Left hindlimb (tissue), 1 donor: ENCODE data around the gene CSTPP1.
A peak's percentile ranks its signal among the peaks of the same experiment; 100 is the strongest.

Experiments
- DNase-seq: peaks from one replicate; pipeline ENCODE4 v3.0.0-alpha.2; 2018

CSTPP1 gene, protein sequence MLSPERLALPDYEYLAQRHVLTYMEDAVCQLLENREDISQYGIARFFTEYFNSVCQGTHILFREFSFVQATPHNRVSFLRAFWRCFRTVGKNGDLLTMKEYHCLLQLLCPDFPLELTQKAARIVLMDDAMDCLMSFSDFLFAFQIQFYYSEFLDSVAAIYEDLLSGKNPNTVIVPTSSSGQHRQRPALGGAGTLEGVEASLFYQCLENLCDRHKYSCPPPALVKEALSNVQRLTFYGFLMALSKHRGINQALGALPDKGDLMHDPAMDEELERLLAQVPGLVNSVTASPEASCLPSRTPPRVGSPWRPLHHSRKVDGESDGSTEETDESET

DNA sequence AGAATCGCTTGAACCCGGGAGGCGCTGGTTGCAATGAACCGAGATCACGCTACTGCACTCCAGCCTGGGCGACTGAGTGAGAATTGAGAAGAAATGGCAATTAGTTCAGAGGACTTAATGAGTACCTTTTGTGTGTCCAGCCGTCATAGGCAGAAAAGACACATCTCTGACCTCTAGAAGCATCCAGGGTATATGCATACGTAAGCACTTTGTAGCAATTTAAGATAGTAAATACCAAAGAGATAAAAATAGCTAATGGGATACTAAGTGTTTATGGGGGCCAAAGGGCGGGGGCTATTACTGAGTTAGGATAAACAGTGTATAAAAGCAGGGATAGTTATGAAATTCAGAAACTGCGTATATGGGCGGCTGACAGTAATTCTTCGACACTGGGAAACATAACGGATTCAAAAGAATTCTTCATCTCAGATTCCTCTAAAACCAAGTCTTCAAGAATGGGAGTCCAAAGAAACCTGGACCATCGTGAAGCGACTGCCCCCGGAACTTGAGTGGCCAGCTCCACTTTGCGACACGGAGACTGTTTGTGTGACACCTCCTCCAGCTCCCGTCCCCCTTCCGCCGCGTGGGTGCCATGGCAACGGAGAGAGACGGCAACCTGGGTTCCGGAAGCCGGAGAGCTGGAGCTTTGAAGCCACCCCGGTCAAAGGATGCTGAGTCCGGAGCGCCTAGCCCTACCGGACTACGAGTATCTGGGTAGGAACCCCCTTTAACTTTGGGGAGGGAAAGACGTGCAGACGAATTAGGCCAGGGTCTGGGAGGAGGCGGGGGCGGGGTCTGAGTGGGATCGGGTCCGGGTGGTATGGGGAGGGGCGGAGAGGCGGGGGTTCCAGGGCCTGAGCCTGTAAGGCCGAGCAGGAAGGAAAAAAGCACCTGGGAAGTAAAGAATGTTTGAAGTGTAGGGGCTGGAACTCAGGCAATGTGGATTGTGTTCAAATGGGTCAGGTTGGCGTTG, at the start of gene CSTPP1:
Gene CSTPP1 (plus strand): TSS at position 624 of the 973 bp plus-strand sequence. CDS start 45 bp downstream, at position 669.
- peak; percentile 93 for DNase-seq

DNA sequence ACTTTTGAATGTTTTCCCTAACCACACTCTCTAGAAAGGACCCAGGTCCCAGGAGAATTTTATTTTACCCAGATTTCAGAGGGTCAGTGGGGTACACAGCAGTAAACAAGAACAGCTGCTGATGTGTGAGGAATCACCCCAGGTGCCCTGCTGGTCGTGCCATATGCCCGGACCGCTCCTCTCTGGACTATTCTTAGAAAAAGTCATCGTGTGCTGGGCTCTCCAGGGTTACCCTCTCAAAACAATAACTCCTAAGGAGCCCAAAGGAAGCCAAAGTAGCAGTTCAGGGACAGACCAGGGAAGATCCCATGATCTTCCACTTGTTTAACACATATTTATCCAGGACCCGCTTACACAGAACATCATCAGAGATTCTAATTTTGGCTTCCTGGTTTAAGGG, 47.9 kb upstream of the CSTPP1 start:
- DNase-seq = no peak

DNA sequence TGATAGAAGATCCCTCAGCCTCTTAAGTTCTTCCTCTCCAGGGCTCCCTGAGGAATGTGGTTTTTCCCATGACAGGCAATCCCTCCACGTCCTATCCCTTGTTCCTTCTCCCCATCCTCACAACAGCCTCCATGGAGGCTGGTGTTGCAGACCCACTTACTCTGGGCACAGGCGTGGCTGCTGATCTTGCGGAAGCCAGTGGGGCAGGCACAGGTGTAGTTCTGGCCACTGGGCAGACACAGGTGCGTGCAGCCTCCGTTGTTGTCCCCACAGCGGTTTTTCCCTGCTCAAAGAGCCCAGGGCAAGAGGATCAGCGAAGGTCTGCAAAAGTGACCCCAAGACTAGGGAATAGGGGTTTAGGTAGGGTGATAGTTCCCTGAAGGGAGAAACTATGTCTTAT, 47.3 kb upstream of the CSTPP1 start:
- DNase-seq = no peak

DNA sequence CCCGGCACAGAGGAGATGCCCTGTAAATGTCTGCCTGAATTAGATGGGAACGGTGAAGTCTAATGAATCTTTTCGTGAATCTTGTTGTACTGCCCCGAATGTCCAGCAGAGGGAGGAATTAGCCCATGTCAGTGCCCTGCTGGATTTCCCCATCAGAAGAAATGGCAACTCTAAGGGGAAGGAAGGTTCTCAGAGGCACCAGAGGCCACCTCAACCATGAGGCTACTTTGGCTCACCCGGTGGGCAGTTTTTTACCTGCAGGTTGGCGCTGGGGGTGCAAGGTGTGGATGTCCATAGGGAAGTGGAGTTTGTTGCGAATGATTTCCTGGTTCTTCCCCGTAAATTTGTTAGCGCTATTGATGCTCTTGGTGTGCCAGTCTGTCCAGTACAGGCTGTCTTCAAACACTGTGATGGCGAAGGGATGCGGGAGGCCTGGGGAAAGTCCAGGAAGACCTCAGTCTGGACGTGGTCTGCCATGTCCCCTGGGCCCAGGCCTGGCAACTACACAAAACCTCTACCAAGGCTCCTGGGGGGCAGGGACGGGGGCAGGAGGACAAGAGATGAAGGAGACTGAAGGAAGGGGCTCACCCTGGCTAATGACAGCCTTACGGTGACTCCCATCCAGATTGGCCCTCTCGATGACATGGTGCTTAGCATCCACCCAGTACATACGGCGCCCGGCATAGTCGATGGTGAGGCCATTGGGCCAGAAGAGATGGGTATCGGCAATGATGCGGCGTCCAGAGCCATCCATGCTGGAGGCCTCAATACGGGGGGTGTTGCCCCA, 46.7 kb upstream of the CSTPP1 start:
- peak; percentile 63 for DNase-seq

DNA sequence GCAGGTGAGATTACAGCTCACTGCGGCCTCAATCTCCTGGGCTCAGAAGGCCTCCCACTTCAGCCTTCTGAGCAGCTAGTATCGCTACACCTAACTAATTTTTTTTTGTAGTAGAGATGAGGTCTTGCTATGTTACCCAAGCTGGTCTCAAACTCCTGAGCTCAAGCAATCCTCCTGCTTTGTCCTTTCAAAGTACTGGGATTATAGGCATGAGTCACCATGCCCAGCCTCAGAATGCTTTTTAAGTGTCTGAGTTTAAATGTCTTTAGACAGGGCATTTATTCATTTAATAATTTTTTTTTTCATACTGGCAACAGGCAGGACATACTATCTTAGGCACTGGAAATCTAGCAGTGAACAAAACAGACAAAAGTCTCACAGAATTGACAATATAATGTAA, 45.9 kb upstream of the CSTPP1 start:
- no peak for DNase-seq

DNA sequence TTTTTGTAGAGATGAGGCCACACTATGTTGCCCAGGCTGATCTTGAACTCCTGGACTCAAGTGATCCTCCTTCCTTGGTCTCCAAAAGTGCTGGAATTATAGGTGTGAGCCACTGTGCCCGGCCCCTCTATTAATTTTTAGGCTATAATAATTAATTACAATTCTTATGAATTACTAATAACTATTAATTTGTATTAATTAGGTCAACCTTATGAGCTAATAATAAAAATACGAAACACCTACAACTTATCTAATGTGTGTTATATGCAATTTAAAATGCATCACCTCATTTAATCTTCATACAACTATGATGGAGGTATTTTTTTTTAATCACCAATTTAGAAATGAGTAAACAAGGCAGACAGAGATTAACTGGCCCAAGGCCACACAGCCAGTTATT, 44.5 kb upstream of the CSTPP1 start:
- DNase-seq = no peak

DNA sequence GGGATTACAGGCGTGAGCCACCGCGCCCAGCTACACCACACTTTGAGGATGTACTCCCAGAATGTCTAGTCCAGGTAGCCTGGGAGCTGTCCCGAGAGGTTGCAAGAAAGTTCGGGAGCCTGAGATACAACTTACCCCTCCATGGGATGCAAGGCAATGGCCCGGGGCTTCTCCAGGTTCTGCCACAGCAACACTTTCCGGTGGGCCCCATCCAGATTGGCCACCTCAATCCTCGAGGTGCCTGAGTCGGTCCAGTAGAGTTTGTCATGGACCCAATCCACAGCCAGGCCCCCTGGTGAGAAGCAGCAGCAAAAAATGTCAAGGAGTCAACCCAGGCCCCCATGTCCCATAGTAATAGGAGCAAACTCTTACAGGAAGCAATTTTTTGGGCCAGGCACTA, 43.7 kb upstream of the CSTPP1 start:
- DNase-seq = no peak

DNA sequence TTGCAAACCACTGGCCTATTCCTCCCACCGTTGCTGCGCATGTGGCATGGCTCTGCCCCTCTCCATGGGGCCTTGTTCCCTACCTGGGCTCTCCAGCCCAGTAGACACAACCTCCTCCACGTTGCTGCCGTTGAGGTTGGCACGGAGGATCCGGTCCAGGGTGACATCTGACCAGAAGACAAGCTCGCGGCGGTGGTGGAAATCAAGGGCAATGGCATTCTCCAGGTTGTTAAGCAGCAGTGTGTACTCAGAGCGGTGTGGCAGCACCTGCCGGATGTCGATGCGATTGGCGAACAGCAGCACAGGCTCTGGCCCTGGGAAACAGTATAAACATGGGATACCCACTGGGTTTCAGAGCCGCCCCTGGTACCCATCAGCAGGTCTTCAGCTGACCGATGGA, 42.1 kb upstream of the CSTPP1 start:
- no peak for DNase-seq

DNA sequence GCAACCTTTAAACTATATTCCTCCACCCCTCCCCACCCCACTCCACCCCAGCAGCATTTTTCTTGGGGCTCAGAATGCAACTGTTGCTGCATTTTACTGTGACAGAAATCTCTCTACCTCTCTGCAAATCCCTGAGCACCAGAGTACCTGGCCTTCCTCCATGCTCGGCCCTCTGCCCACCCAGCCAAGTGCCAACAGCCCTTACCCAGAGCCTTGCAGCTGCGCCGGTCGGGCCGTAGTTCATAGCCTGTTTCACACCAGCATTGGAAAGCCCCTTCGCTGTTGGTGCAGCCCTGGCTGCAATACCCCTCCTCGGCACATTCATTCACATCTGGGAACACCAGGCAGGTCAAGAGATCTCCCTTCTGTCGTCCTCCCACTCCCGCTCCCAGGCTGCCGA, 41.6 kb upstream of the CSTPP1 start:
- no peak for DNase-seq

DNA sequence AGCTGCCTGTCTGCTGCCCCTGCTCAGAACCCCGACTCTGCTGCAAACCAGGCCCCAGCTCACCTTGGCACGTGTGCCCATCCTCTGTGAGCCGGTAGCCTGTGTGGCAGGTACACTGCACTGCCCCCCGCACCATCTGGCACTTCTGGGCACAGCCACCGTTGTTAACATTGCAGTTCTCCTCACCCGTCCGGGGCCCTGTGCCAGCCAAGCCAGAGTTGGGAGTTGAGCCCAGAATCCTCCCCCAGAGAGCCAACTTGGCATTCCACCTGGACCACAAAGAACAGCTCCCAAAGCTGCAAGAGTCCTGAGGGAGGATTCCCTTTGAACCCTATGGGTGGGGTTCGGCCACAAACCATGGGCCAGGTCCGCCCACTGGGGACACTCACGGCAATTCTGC, 40.7 kb upstream of the CSTPP1 start:
- no peak for DNase-seq

DNA sequence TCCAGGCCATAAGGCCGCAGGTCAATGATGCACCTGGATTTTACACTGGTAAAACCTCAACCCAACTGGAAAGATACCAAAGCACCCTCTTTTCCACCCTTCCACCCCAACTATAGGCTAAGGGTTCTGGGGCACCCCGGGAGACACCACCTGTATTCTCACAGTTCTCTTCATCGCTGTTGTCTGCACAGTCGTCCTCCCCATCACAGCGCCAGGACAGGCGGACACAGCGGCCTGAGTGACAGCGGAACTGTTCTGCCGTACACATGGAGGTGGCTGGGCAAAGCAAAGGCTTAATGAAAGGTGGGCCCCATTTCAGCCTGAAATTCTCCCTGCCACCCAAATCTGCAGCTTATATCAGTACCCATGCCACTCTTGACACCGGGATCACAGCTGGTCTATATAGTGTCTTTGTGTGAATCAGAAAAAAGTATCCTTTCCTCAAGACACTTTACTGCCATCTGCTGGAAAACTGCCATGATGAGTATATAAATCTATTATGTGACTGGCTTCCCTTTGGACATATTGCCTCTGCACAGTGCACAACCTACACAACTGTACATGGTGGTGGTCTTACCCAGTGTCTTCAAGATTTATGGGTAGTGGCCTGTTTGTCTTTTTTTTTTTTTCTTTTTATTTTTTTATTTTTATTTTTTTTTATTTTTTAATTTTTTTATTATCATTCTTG, 39.7 kb upstream of the CSTPP1 start:
- no peak for DNase-seq

DNA sequence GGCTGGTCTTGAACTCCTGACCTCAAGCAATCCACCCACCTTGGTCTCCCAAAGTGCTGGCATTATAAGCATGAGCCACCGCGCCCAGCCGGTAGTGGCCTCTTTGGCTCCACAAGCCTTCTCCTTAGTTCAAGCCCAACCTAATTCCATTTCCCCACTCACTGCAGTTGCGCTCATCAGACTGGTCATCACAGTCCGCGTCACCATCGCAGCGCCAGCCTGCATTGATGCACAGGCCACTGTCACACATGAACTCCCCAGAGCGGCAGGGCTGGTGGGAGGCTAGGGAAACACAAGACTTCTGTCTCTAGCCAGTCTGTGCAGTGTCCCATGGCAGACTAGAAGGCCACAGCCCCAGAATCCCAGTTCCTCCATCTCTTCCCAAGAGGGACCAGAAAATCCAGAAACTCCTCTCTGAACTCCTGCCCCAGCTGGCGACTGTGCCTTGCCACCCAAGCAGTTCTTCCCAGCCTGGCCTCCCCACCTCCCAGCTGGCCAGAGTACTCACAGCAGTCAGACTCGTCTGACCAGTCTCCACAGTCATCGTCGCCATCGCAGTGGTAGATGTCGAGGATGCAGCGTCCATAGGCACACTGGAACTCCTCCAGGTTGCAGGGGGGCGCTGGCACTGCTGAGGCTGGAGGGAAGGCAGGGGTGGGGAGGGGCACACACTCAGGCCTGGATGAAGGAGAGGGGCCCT, 38.0 kb upstream of the CSTPP1 start:
- no peak for DNase-seq

DNA sequence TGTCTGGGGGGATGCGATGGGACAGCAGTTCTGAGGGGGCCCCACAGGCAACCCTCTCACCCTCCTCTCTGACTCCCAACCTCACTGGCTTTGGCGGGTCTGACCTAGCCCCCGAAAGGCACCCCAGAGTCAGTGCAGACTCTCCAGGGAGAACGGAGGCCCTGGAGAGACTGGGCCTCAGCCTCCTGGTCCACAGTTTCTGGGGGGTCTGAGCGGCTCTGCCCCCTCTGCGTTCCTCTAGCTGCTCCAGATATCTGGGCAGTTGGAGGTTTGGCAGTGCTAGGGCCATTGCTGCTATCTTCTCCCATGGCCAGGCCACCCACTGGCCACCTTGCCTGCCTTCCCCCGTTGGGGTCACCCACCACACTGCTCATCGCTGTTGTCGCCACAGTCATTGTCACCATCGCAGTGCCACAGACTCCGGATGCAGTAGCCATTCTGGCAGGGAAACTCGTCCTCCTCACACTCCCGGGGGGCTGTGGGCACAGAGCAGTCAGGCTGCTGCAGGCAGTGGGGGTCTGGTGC, 37.0 kb upstream of the CSTPP1 start:
- DNase-seq = no peak

DNA sequence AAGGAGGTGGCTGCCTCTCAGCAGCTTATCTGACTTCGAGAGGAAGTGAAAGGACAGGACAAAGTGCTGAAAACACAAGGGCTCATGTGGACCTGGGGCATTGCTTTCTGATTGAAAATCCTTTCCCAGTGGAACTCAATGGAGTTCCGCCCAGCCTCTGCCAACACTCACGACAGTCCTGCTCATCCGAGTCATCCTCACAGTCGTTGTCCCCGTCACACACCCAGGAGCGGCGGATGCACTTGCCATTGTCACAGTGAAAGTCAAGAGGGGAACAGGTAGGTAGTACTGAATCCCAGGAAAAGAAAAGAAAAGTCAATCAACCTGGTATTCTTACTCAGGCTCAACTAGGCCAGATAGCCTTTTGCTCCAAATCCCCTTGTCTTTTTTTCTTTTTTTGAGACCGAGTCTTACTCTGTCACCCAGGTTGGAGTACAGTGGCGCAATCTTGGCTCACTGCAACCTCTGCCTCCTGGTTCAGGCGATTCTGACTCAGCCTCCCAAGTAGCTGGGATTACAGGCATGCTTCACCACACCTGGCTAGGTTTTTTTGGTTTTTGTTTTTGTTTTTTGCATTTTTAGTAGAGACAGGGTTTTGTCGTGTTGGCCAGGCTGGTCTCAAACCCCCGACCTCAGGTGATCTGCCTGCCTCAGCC, 36.3 kb upstream of the CSTPP1 start:
- no peak for DNase-seq

DNA sequence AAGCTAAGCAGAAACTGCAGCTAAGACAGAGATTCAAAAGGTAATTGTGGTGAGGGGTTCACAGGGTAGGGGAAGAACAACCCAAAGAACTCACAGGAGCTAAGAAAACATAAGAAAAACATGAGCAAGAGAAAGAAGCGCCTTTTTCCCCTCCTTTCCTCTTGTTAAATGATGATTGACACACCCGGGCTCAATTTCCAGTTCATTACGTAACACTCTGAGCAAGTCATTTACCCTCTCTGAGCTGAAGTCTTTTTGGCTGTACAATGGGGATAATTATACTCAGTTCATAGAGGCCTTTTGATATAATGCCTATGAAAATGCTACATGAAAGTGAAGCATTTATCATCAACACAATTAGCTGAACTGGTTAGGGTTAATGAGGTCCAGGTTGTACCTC, 35.4 kb upstream of the CSTPP1 start:
- no peak for DNase-seq

DNA sequence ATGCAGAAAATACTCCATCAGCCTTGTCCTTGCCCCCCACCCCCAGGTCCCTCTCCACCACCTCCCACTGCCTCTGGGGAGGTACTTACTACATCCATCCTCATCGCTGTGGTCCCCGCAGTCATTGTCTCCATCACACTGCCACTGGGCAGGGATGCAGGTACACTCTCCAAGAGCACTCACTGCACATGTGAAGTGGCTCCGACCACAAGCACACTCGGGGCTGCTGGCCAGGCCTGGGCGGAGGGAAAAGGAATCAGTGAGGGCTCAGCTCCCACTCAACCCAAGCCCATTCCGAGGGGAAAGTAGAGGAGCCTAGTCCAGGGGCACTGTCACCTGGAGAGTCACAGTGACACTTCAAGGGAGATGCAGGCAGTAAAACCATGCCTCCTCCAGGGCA, 33.9 kb upstream of the CSTPP1 start:
- no peak for DNase-seq

DNA sequence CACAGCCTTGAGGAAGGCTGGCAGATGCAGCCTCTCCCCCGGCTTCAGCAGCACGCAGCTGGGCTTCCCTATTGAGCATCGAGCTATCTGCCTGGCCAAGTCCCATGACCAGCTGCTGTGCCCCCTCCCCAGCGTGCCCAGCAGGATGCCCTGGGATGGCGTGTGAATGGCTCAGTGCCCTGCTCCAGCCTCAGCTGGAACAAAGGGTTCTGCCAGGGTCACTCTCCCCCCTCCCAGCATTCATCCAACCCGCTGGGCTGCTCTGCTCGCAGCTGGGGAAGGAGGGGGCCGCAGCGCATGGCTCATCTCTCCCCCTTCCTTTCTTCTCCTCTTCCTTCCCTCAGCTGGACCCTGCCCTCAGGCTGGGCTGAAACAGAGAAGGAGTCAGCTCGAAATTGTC, 32.7 kb upstream of the CSTPP1 start:
- peak; percentile 78 for DNase-seq

DNA sequence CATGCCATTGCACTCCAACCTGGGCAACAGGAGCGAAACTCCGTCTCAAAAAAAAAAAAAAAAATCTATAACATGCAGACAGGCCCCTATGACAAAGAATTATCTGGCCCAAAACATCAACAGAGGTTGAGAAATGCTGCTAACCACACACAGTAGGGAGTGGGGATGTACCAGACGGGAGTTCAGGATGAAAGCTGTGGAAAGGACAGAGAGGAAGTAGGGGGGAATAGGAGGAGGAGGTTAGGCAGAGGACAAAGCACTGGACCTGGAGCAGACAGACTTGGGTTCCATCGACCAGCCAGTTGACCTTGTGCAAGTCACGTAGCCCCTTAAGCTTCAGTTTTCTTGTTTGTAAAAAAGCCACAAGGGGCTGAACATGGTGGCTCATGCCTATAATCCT, 30.8 kb upstream of the CSTPP1 start:
- DNase-seq = no peak

DNA sequence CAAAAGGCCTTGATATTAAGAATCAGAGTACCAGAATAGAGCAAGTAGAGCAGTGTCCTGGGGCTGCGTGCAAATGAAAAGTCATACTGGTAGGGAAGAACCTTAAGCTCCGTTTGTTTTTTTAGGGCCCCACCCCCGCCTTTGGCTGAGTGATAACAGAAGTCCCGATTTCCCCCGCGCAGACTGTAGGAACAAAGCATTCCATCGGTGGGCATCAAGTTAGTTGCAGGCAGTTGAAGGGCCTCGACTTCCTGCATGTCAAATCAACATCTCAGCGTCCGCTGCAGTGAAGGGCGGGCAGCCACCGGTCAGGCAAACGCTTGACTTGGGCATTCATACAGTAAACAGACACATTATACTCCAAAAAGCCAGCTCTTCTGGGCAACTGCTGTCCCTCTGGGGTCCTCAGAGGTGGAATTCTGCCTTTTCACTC, 29.9 kb upstream of the CSTPP1 start:
- no peak for DNase-seq

DNA sequence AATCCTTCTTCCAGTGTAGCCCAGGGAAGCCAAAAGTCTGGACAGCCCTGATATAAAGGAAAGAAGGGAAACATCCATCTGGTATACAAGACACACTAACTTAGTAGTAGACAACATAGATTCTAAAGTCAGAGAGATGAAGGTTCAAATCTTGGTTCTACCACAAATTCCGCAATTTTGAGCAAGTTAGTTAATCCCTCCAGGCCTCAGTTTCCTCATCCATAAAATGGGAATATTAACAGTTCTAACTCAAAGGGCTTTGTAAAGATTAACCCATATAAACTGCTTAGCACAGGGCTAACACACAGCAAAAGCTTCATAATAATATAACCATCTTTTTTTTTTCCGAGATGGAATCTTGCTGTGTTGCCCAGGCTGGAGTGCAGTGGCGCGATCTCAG, 29.0 kb upstream of the CSTPP1 start:
- DNase-seq = no peak

DNA sequence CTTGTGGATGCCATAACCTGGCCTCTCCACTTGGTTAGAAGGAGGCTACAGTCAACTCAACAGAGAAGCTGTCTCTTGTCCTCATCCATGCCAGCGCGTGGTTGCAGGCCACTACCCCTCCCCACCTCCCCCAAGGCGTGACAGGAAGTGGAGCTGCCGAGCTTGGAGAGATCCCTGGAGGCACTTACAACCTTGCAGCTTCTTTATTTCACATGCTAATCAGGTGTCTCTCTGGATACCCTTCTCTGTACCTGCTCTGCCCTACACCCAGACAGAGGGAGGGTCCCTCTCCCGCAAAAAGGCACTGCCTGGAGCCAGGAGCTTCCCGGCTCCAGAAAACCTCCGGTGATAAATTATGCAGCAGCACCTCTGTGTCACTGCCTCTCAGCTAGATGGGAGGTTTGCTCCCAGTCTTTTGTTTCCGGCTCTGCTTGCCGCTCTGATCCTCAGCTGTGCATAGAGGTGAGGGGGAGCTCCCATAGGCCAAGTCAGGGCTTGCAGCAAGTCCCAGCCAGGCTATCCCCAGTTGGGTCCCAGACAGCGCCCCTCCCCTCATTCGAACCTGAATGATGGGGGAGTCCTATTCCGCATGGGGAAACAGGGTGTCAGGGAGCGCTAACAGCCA, 23.9 kb upstream of the CSTPP1 start:
- DNase-seq = no peak
